ENCODE data around the gene COPS7A.

COPS7A gene, protein sequence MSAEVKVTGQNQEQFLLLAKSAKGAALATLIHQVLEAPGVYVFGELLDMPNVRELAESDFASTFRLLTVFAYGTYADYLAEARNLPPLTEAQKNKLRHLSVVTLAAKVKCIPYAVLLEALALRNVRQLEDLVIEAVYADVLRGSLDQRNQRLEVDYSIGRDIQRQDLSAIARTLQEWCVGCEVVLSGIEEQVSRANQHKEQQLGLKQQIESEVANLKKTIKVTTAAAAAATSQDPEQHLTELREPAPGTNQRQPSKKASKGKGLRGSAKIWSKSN

DNA sequence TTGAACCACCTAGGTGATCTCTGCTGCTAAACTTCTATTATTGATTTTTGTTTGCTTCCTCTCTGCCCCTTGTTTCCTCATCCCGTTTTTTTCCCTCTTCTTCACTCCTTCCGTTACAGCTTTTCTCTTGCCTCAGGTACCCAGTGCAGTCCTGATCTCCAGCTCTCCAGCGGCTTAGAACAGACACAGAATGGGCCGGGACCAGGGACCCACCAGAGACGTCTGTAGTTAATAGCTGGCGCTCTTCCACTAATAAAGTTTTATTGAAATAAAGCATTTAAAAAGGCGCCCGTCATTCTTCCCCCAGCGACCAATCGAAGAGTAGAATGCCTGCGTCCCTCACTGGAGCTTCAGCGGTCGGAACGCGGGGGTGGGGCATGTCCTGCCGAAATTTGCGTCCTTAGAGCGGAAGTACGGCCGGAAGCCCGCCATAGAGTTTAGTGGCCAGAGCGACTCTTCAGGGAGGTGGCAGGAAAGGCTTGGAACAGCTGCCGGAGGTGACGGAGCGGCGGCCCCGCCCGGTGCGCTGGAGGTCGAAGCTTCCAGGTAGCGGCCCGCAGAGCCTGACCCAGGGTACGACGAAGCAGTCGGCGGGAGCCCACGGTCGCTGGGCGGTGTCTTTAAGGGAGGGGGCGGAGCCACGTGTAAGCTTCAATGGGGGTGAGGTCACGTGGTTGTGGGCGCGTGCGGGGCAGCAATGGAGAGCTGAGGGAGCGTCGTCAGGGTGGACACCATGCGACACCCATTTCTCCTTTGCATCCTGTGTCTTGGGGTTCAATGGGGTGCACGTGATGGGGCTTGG, at the start of gene COPS7A:
Gene COPS7A, plus strand, starts transcription at position 440 of the 802 bp plus-strand sequence. CDS start 611 bp downstream, outside the sequence.
- DNase-seq: peak; percentile 100

DNA sequence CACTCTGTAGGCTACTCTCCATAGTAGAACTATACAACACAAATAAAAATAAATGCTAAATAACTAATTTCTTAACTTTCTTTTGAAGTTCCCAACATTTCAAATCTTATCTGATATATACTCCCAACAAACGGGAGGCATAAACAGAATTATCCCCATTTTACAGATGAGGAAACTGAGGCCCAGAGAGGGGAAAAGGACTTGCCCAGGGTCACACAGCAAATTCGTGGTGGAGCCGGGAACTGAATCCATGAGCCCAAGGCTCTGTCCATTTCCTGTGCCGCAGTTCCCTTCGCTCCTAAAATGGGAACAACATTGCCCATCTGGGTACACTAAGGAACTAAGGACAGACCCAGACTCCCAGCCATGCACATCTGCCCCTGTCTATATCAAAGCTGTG, 46.9 kb upstream of the COPS7A start:
- no peak for DNase-seq

GRCh38 chr12:6684609-6685008, 39.2 kb upstream of the COPS7A start:
- peak; percentile 88 for DNase-seq

DNA sequence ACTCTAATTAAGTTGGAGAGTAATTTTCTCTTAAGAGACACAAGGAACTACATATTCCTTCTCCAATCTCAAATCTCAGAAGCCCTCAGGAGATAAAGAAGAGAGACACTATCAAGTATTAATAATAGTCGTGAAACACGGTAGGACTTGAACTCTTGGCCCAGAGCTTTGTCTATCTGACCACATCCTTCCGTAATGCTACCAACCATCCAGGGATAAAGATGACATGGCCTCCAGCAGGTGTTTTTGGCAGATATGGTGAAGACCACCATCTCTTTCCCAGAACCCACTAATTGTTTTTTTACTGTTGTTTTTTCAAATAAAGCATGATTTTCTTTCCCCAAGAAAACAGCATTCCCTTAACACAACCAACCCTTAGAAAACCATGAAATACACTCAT, 38.0 kb upstream of the COPS7A start:
- no peak for DNase-seq

DNA sequence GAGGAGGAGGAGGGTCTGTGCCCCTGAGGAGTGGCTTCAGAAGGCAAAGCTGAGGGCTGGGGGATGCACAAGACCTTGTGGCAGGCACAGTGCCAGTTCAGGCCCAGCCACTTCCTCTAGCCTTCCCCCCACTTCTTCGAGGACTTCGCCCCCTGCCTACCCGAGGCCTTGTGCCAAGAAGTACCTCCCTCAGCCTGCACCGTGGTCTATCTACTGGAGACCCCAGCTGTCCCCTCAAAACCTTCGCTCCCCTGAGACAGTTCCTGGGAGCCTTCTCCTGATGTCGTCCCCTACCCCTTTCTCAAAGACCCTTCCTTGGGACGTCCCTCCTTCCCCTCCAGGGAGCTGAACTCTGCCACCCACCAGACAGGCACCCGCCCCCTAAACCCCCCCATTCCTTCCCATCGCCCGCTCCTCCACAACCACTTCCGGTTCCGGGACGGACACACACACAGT, 35.3 kb upstream of the COPS7A start:
- DNase-seq: no peak

DNA sequence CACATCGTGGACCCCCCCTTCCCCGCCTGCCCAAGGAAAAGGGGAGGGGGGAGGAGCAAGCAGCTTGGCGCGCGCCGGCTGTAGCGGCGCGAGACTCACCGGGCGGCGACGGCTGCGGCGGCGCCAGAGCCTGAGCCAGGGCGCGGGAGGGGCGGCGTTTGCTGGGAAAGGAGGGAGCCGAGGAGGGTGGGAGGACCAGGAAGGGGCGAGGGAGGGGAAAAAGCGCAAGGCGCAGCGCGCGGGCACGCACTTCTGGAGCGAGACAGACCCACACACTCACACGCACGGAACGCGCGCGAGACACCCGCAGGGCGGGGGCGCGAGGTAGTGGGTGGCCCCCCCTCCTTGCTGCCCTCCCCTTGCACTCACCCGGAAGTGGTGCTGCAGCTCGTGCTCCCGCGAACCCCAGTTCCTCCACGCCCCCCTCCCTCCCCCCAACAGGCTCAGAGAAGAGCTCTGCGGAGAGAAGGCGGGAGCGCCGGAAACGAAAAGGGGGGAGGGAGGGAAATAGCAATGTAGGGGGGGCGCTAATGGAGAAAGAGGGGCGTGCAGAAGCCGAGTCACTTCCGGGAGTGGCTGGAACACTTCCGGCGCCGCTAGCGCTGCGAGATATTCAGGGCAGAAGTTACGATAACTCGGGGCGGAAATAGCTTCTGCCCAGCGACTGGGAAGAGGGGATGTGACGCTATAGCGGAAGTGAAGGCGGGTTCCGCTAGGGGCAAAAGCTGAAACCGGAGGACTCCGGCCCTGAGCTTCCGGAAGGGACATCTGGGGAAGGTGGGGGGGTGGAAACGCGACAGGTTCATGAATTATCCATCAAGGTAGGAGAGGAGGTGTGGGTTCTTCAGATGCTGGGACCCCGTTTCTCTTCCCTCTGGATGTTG, 34.6 kb upstream of the COPS7A start, which contains the start of gene ZNF384:
Gene ZNF384, minus strand, starts transcription at position 377 of the 884 bp plus-strand sequence. CDS start 9,855 bp downstream, outside the sequence.
- DNase-seq: peak; percentile 100

DNA sequence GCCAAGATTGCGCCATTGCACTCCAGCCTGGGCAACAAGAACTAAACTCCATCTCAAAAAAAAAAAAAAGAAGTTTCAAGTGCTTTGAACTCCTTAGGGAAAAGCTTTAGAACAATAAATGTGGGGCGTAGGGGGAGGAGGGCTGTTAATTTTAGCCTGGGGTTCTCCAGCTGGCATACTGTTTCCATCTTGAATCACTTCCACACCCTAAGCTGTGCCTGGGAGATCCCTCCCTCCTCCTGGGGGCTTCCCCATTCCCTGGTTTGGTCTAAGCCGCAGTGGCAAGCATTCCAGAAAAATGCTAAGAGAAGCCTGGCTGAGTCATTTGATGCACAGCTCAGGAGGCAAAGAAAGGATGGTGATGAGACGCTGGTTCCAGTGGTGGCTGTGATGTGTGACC, 32.4 kb upstream of the COPS7A start:
- DNase-seq: peak; percentile 79

DNA sequence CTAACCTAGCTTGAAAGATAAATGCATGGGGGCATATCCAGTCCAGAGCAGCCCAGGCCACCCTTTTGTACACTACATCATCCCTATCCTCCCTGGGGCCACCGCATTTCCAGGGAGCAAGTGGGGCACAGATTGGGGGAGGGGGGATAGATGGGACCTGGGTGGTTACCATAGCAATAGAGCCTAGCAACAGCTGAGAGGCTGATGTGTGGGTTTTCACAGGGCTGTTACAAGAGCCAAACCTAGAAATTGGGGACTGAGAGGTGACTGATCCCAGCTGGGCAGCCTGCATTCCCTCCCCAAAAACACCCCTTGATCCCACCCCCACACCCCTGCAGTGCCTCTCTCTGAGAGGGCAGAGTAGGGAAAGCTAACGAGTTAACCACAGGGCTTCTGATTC, 31.0 kb upstream of the COPS7A start:
- no peak for DNase-seq

GRCh38 chr12:6693832-6694355, 30.0 kb upstream of the COPS7A start:
- no peak for DNase-seq

GRCh38 chr12:6694701-6695100, 29.1 kb upstream of the COPS7A start:
- DNase-seq: no peak

DNA sequence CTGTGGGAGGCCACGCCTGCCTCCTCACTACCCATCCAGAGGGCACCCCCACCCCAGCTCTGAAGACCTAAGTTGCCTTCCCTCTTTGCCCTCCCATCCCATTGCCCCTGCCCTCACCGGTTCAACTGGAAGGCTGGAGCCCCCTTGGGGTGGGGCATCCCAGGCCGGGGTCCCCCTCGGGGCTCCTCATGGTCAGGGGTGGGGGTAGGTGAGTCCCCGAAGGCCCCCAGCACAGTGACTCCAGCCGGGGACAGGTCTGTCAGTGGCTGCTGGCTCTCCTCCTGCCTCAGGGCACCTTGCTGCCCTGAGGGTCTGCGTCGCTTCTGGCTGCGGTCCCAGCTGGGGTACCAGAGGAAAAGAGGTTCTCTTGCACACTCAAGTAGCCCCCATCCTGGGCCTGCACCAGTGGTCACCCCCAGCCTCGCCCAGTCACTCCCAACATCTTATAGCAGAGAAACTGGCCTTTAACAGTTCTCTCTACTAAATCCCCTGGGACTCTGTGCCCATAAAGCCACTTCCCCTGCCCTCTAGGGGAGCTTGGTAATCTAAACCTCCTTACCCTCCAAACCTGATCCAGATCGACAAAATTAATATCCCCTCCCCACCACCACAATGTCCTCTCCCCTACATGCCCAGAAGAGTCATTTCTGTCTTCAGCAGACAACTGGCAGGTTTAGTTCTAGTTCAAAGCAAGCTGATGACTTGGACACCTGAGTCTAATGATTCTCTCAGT, 28.4 kb upstream of the COPS7A start:
- DNase-seq: peak; percentile 58

DNA sequence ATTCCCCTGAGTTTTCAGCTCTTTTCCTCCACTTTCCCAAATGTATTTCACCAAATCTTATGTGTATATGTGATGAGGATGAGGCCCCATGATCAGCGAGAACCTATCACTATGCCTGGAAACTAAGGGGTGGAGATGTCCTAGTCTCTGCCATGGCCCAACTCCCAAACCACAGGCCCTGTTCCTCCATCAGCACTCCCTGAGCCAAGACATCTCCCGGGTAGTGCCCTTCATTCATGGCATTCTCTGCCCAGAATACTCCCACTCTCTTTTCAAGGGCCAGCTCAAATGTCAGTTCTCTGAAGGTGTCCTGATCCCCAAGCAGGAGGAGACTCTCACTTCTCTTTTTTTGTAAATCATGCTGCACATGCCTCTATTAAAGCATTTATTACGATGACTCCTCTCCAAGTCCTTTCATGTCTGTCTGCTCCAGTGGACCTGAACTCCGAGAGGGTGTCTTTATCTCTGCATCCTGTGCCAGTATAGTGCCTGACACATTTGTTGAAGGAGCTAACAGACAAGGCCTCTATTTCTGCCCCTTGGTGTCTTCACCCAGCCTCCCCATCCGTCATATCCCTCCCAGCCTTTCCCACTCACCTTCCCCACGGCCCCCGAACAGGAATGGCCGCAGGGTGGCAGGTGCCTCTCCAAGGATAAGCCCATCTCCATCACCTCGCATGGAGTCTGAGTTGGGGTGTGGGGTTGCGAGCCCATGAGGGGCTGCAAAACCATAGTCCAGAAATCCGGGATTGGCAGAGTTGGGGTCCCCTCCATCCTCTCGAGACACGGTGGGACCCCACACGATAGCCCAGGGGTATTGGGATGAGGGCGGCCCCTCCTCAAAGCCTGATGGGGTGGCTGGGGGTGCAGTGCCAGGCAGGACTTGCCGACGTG, 26.9 kb upstream of the COPS7A start:
- no peak for DNase-seq

- peak; percentile 87 for DNase-seq
Measured at GRCh38 chr12:6697584-6698351, 26.1 kb upstream of the COPS7A start.

GRCh38 chr12:6698352-6699046, 25.3 kb upstream of the COPS7A start:
- DNase-seq: no peak

GRCh38 chr12:6699259-6699988, 24.4 kb upstream of the COPS7A start:
- peak; percentile 84 for DNase-seq

DNA sequence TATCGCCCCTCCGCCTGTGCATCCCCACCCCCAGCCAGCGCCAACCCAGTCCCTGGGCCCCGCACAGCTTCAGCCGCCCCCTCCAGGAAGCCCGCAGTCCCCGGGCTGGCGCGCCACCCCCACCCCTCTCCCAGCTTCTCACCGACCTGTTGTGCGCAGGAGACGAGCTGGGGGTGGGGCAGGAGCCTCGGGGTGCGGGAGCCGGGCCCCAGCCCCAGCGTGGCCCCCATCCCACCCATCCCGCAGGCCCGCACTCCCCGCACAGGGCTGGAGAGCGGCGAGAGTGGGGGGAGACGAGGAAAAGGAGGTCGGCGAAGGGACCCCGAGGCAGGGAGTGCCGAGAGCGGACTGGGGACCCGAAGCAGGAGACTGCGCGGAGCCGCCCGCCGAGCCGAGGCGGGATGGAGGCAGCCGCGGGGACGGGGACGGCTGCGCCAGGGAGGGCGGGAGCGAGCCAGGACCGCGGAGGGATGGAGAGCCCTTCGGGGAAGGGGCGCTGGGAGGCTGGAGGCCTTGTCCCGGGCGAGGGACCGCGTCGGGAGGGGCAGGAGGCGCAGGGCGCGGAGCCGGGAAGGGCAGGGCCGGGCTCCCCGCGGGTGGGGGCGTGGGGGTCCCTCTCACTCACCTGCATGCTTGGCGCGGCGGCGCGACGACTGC, 23.7 kb upstream of the COPS7A start:
- peak; percentile 81 for DNase-seq

- DNase-seq: peak; percentile 66
Measured at GRCh38 chr12:6700646-6701051, 23.2 kb upstream of the COPS7A start, which contains the start of gene PIANP. Gene PIANP, minus strand, starts transcription at chr12:6700815. Its CDS starts 2,754 bp downstream, at chr12:6698061.
